Peyer's patch (tissue), 4 donors: ENCODE results near the gene MYL7. TPM values are rescaled to one million over a fixed set of nuclear protein-coding genes. Genes with fewer than 3 reads are reported as not detected.
"Not testable (repeated sequence)": the region's sequence is repeated elsewhere in the genome, so short reads cannot be mapped to it uniquely, and the experiment has no call there.

ENCODE experiments used
- DNase-seq, 3 donors: peaks; one replicate each; pipeline ENCODE4 v3.0.0-alpha.2; 2017 to 2019
- H3K27ac ChIP-seq, 4 donors: fragments of 200-600 bp; sonication (generic); one replicate each; pipeline ENCODE4 v1.5.1; 2016 to 2019
- H3K27me3 ChIP-seq, 2 donors: fragments of 200-600 bp; sonication (generic); one replicate each; pipeline ENCODE4 v1.5.1; 2019
- H3K36me3 ChIP-seq, 3 donors: fragments of 200-600 bp; sonication (generic); one replicate each; pipeline ENCODE4 v1.5.1; 2016 to 2019
- H3K4me1 ChIP-seq, 4 donors: fragments of 200-600 bp; sonication (generic); one replicate each; pipeline ENCODE4 v1.5.1; 2016 to 2019
- H3K4me3 ChIP-seq, 4 donors: fragments of 200-600 bp; sonication (generic); 1 replicate in 3 of 4; 2 replicates in 1 of 4; pipeline ENCODE4 v1.5.1; 2016 to 2019; ENCODE audit warnings: mild to moderate bottlenecking in 1 of 4
- H3K9me3 ChIP-seq, 4 donors: fragments of 200-600 bp; sonication (generic); one replicate each; pipeline ENCODE4 v1.5.1; 2016 to 2019; ENCODE audit warnings: mild to moderate bottlenecking in 1 of 4
- CTCF ChIP-seq, 6 experiments: fragments of 450-650 bp in 4 of 6; fragments of 200-600 bp in 2 of 6; sonication (generic) in 1 of 6; IDR thresholded peaks; one replicate each; pipeline ENCODE4 v1.5.1; 2017 to 2019; ENCODE audit warnings: antibody characterized with exemption in 6 of 6, mild to moderate bottlenecking in 3 of 6, moderate library complexity in 1 of 6
- POLR2A ChIP-seq, 2 donors: fragments of 450-650 bp; IDR thresholded peaks; one replicate each; pipeline ENCODE4 v1.5.1; 2017; ENCODE audit warnings: antibody characterized with exemption in 2 of 2, mild to moderate bottlenecking in 2 of 2, moderate library complexity in 2 of 2
- total RNA-seq, 4 donors: library from RNA; depleted of rRNA; stranded (reverse); fragments of >200 nt; gene quantifications; one replicate each; pipeline ENCODE4 v1.1.0, GENCODE V29; 2016

MYL7 gene
- total RNA-seq, 4 donors from 2014 or later, result not detected

GRCh38 chr7:44183386-44183785 lies 42.3 kb upstream of the MYL7 start:
- no peak overlapping the region for H3K4me3 ChIP-seq
- TF ChIP-seq POLR2A (IDR thresholded peaks at IDR 0.05) (no peak), CTCF (IDR thresholded peaks at IDR 0.05) (no peak)
- H3K9me3 ChIP-seq, result peaks cover 0 to 4% (median 0%) of the 10 kb centered on the region in 4 donors
- no peaks in the 10 kb centered on the region for H3K4me1 ChIP-seq
- H3K27me3 ChIP-seq, result no peaks in the 10 kb centered on the region
- no peak for DNase-seq
- no peak overlapping the region for H3K27ac ChIP-seq
- no peaks in the 10 kb centered on the region for H3K36me3 ChIP-seq

- H3K4me3 ChIP-seq, result no peak overlapping the region
- no peaks in the 10 kb centered on the region for H3K36me3 ChIP-seq
- no peak overlapping the region for H3K27ac ChIP-seq
- TF ChIP-seq CTCF (IDR thresholded peaks at IDR 0.05), result no peak
- no peak for TF ChIP-seq POLR2A (IDR thresholded peaks at IDR 0.05)
- H3K9me3 ChIP-seq, result peaks cover 0 to 4% (median 0%) of the 10 kb centered on the region in 4 donors
- H3K27me3 ChIP-seq, result no peaks in the 10 kb centered on the region
- H3K4me1 ChIP-seq, result no peaks in the 10 kb centered on the region
- DNase-seq, result no peak
Measured at GRCh38 chr7:44182827-44183226, 41.7 kb upstream of the MYL7 start.

- H3K27ac ChIP-seq, result no peak overlapping the region
- DNase-seq, result no peak
- H3K9me3 ChIP-seq, result peaks cover 0 to 4% (median 0%) of the 10 kb centered on the region in 4 donors
- no peaks in the 10 kb centered on the region for H3K4me1 ChIP-seq
- H3K36me3 ChIP-seq, result no peaks in the 10 kb centered on the region
- no peaks in the 10 kb centered on the region for H3K27me3 ChIP-seq
- TF ChIP-seq CTCF (IDR thresholded peaks at IDR 0.05), result no peak
- TF ChIP-seq POLR2A (IDR thresholded peaks at IDR 0.05), result no peak
- H3K4me3 ChIP-seq, result no peak overlapping the region
Measured at GRCh38 chr7:44180631-44181030, 39.5 kb upstream of the MYL7 start.

- no peak for TF ChIP-seq CTCF (IDR thresholded peaks at IDR 0.05)
- no peak for TF ChIP-seq POLR2A (IDR thresholded peaks at IDR 0.05)
Measured at GRCh38 chr7:44177570-44178131, 36.5 kb upstream of the MYL7 start.

GRCh38 chr7:44176486-44176885 lies 35.4 kb upstream of the MYL7 start:
- no peak for TF ChIP-seq CTCF (IDR thresholded peaks at IDR 0.05)
- TF ChIP-seq POLR2A (IDR thresholded peaks at IDR 0.05), result no peak
- DNase-seq, result no peak
- H3K9me3 ChIP-seq, result no peaks in the 10 kb centered on the region
- no peaks in the 10 kb centered on the region for H3K27me3 ChIP-seq
- H3K36me3 ChIP-seq, result no peaks in the 10 kb centered on the region
- H3K4me1 ChIP-seq, result no peaks in the 10 kb centered on the region
- H3K27ac ChIP-seq, result no peak overlapping the region
- H3K4me3 ChIP-seq, result no peak overlapping the region

More at GRCh38 chr7:44177570-44178131, 36.5 kb upstream of the MYL7 start:
- H3K27me3 ChIP-seq, result no peaks in the 10 kb centered on the region
- H3K36me3 ChIP-seq, result no peaks in the 10 kb centered on the region
- H3K27ac ChIP-seq, result no peak overlapping the region
- peaks cover 0 to 2% (median 0%) of the 10 kb centered on the region in 4 donors for H3K9me3 ChIP-seq
- no peak for DNase-seq
- H3K4me3 ChIP-seq, result no peak overlapping the region
- H3K4me1 ChIP-seq, result no peaks in the 10 kb centered on the region

- no peaks in the 10 kb centered on the region for H3K4me1 ChIP-seq
- DNase-seq, result no peak
- no peak overlapping the region for H3K4me3 ChIP-seq
- no peaks in the 10 kb centered on the region for H3K36me3 ChIP-seq
- TF ChIP-seq CTCF (IDR thresholded peaks at IDR 0.05), result no peak
- TF ChIP-seq POLR2A (IDR thresholded peaks at IDR 0.05), result no peak
- no peaks in the 10 kb centered on the region for H3K9me3 ChIP-seq
- no peak overlapping the region for H3K27ac ChIP-seq
- no peaks in the 10 kb centered on the region for H3K27me3 ChIP-seq
Measured at GRCh38 chr7:44175730-44176129, 34.6 kb upstream of the MYL7 start.

- H3K36me3 ChIP-seq, H3K4me1 ChIP-seq, H3K4me3 ChIP-seq, H3K27me3 ChIP-seq, H3K27ac ChIP-seq, DNase-seq, H3K9me3 ChIP-seq: not testable (repeated sequence)
Measured at GRCh38 chr7:44174694-44174948, 33.5 kb upstream of the MYL7 start.
